Esophagus muscularis mucosa (tissue), 4 donors: ENCODE measurements around the gene NPHP4. TPM values are rescaled to one million over a fixed set of nuclear protein-coding genes. Genes with fewer than 3 reads are reported as not detected.

Experiments used
- DNase-seq: peaks from one replicate; pipeline ENCODE4 v3.0.0-alpha.2; 2017; ENCODE audit errors: extremely low spot score
- H3K27ac ChIP-seq, 4 donors: fragments of 200-600 bp; sonication (generic); replicated peaks in 1 of 4; 1 replicate in 3 of 4; 2 replicates in 1 of 4; pipeline ENCODE4 v1.5.1; 2016 to 2019; ENCODE audit warnings: mild to moderate bottlenecking in 1 of 4
- H3K27me3 ChIP-seq, 4 donors: fragments of 200-600 bp; sonication (generic); one replicate each; pipeline versions ENCODE4 v1.5.1 to v1.6.0; 2016 to 2019
- H3K36me3 ChIP-seq, 4 donors: fragments of 200-600 bp; sonication (generic); one replicate each; pipeline ENCODE4 v1.5.1; 2016 to 2019
- H3K4me1 ChIP-seq, 4 donors: fragments of 200-600 bp; sonication (generic); one replicate each; pipeline ENCODE4 v1.5.1; 2016 to 2019
- H3K4me3 ChIP-seq, 4 donors: fragments of 200-600 bp; sonication (generic); 1 replicate in 2 of 4; 2 replicates in 2 of 4; pipeline ENCODE4 v1.5.1; 2016 to 2019; ENCODE audit warnings: mild to moderate bottlenecking in 4 of 4, moderate library complexity in 1 of 4
- H3K9me3 ChIP-seq, 4 donors: fragments of 200-600 bp; sonication (generic); 1 replicate in 3 of 4; 2 replicates in 1 of 4; pipeline ENCODE4 v1.5.1; 2016 to 2019
- EP300 ChIP-seq: sonication (generic); formaldehyde crosslinking; IDR thresholded peaks from one replicate; pipeline ENCODE4 v1.6.1; 2017; ENCODE audit warnings: antibody characterized with exemption
- POLR2A ChIP-seq: fragments of 450-650 bp; IDR thresholded peaks from one replicate; pipeline ENCODE4 v1.6.1; 2017; ENCODE audit warnings: antibody characterized with exemption, moderate library complexity, mild to moderate bottlenecking, low read depth
- POLR2AphosphoS5 ChIP-seq, 2 donors: sonication (generic); formaldehyde crosslinking; IDR thresholded peaks; one replicate each; pipeline ENCODE4 v1.6.1; 2017; ENCODE audit warnings: antibody characterized with exemption in 2 of 2
- WGBS: methylation state at CpG from one replicate; pipeline ENCODE4 v1.1.5; 2018; 5-methylcytosine and 5-hydroxymethylcytosine counted together
- intact Hi-C: fragments of 100-400 bp; cut with DNase I; formaldehyde crosslinking; loops from one replicate; pipeline ENCODE4 v1.15.1; 2023
- total RNA-seq, 4 donors: library from RNA; depleted of rRNA; stranded (reverse); fragments of >200 nt; gene quantifications; one replicate each; pipeline versions ENCODE4 v1.1.0 to v1.2.1, GENCODE V29; 2016
- TF ChIP-seq, protein P1 (sequence below), 3 experiments: fragments of 200-600 bp in 2 of 3; fragments of 450-650 bp in 1 of 3; sonication (generic) in 2 of 3; IDR thresholded peaks; one replicate each; pipeline ENCODE4 v1.5.1; 2017 to 2019; ENCODE audit warnings: antibody characterized with exemption in 3 of 3, mild to moderate bottlenecking in 2 of 3, moderate library complexity in 1 of 3

Gene NPHP4
- total RNA-seq, 4 donors from 2014 or later: 6.5 to 9.1 (median 8.0) TPM

DNA sequence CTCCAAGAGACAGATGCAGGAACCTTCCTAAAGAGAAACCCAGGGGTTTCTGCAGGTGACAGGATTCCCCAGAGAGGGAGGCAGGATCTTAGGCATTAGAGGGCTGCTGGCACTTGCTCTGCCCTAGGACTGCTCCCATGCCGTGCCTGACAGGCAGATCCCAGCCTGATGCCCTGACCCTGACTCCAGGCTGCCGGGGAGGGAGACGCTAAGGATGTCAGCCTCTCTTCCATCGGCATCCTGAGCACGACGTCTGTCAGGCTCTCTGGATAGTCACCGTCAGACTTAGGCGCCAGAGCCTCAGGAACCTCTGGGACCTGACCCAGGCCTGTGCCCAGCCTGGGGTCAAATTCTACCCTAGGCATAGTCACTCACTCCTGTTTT is 157.1 kb downstream of the NPHP4 start:
- WGBS: 37% methylated on average over 8 of the region's 8 CpGs
- H3K4me3 ChIP-seq: no peak overlapping the region

GRCh38 chr1:5834477-5835178 is 157.6 kb downstream of the NPHP4 start:
- no peak overlapping the region for H3K4me3 ChIP-seq
- peaks cover 0 to 80% (median 10%) of the 10 kb centered on the region in 4 donors for H3K27me3 ChIP-seq
- H3K4me1 ChIP-seq: no peaks in the 10 kb centered on the region
- H3K27ac ChIP-seq: no peak overlapping the region
- no peak for DNase-seq
- TF ChIP-seq POLR2AphosphoS5 (IDR thresholded peaks at IDR 0.05) (no peak), EP300 (no peak), POLR2A (no peak)
- TF ChIP-seq, protein P1, sequence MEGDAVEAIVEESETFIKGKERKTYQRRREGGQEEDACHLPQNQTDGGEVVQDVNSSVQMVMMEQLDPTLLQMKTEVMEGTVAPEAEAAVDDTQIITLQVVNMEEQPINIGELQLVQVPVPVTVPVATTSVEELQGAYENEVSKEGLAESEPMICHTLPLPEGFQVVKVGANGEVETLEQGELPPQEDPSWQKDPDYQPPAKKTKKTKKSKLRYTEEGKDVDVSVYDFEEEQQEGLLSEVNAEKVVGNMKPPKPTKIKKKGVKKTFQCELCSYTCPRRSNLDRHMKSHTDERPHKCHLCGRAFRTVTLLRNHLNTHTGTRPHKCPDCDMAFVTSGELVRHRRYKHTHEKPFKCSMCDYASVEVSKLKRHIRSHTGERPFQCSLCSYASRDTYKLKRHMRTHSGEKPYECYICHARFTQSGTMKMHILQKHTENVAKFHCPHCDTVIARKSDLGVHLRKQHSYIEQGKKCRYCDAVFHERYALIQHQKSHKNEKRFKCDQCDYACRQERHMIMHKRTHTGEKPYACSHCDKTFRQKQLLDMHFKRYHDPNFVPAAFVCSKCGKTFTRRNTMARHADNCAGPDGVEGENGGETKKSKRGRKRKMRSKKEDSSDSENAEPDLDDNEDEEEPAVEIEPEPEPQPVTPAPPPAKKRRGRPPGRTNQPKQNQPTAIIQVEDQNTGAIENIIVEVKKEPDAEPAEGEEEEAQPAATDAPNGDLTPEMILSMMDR (IDR thresholded peaks at IDR 0.05): no peak
- 81% methylated on average over 18 of the region's 32 CpGs for WGBS
- intact Hi-C loops: no loop called here
- H3K9me3 ChIP-seq: no peaks in the 10 kb centered on the region
- H3K36me3 ChIP-seq: no peaks in the 10 kb centered on the region

More for the DNA sequence above, 157.1 kb downstream of the NPHP4 start:
- TF ChIP-seq EP300 (no peak), POLR2AphosphoS5 (IDR thresholded peaks at IDR 0.05) (no peak), POLR2A (no peak)
- TF ChIP-seq, protein P1 (IDR thresholded peaks at IDR 0.05): no peak
- Histone ChIP-seq H3K4me1 (no peaks in the 10 kb centered on the region), H3K36me3 (no peaks in the 10 kb centered on the region), H3K27ac (no peak overlapping the region), H3K27me3 (peaks cover 0 to 76% (median 10%) of the 10 kb centered on the region in 4 donors), H3K9me3 (no peaks in the 10 kb centered on the region)
- intact Hi-C loops: no loop called here
- DNase-seq: no peak

GRCh38 chr1:5833911-5834310 is 158.3 kb downstream of the NPHP4 start:
- intact Hi-C loops: no loop called here
- Histone ChIP-seq H3K36me3 (no peaks in the 10 kb centered on the region), H3K4me1 (no peaks in the 10 kb centered on the region), H3K4me3 (no peak overlapping the region), H3K27me3 (peaks cover 0 to 83% (median 10%) of the 10 kb centered on the region in 4 donors), H3K9me3 (no peaks in the 10 kb centered on the region), H3K27ac (no peak overlapping the region)
- no peak for DNase-seq
- TF ChIP-seq EP300 (no peak), POLR2AphosphoS5 (IDR thresholded peaks at IDR 0.05) (no peak), POLR2A (no peak)
- TF ChIP-seq, protein P1 (IDR thresholded peaks at IDR 0.05): no peak
- 86% methylated on average over 11 of the region's 14 CpGs for WGBS

DNA sequence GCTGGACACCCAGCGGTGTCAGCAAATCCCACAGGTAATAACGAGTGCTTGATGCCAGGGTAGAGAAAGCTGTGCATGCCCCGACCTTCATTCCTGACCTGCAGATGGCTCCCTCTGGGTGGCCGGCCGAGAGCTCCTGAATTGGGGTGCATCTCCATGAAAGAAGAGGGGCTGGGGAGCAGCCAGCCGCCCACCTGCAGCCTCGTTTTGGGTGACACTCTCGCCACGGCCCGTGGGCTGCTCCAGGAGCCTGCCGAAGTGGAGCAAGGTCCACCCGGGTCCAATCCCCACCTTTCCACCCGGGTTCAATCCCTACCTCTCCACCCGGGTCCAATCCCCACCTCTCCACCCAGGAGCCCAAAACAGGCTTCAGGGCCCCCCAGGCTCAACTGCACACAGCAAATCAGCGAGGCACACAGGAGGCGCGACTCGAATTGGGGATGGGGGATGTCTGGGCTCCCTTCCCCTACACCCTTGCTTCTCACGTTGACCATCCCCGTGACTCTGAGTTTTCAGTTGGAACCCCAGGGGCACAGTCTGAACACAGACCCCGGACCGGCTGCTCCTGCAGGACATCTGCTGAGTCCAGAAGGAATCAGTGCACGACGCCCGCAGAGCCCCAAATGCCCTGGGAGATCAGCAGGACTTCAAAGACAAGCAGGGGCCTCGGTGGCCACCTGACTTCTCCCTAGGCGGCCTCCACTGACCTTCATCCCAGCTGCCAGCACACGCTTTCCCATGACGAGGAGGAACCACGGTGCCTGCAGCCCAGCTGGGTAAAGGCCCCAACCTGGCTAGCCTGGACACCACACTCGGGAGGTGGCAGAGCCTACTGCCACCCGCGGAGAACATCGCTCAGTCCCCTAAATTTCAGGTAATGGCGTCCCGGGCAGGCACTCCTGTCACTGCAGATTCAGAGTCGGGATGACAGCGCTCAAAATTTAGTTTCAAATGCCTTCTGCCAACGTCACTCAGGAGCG is 159.0 kb downstream of the NPHP4 start:
- 87% methylated on average over 27 of the region's 40 CpGs for WGBS
- no peak overlapping the region for H3K4me3 ChIP-seq
- H3K9me3 ChIP-seq: no peaks in the 10 kb centered on the region
- no peaks in the 10 kb centered on the region for H3K4me1 ChIP-seq
- TF ChIP-seq EP300: no peak
- TF ChIP-seq POLR2AphosphoS5 (IDR thresholded peaks at IDR 0.05): no peak
- TF ChIP-seq POLR2A: no peak
- TF ChIP-seq, protein P1 (IDR thresholded peaks at IDR 0.05): no peak
- no peak overlapping the region for H3K27ac ChIP-seq
- H3K36me3 ChIP-seq: no peaks in the 10 kb centered on the region
- intact Hi-C loops: no loop called here
- H3K27me3 ChIP-seq: peaks cover 0 to 78% (median 10%) of the 10 kb centered on the region in 4 donors
- no peak for DNase-seq
